HAP-1 (cell line): ENCODE results near the gene PIK3R6.

Experiments used
- DNase-seq, 2 experiments: peaks; one replicate each; pipeline ENCODE4 v3.0.0-alpha.2; 2016 to 2020; ENCODE audit warnings: low spot score in 2 of 2
- H3K27me3 ChIP-seq: fragments of 250-450 bp; sonication (Bioruptor Pico); 2 replicates; pipeline ENCODE4 v1.5.1; 2020; ENCODE audit warnings: low read depth, mild to moderate bottlenecking, moderate library complexity
- H3K36me3 ChIP-seq: fragments of 250-450 bp; sonication (Bioruptor Pico); replicated peaks from 2 replicates; pipeline ENCODE4 v1.5.1; 2020; ENCODE audit warnings: mild to moderate bottlenecking
- H3K4me1 ChIP-seq: fragments of 250-450 bp; sonication (Bioruptor Pico); 2 replicates; pipeline ENCODE4 v1.5.1; 2020; ENCODE audit warnings: mild to moderate bottlenecking
- H3K4me3 ChIP-seq: fragments of 250-450 bp; sonication (Bioruptor Pico); 2 replicates; pipeline ENCODE4 v1.5.1; 2020; ENCODE audit warnings: mild to moderate bottlenecking, moderate library complexity
- H3K9me3 ChIP-seq: fragments of 250-450 bp; sonication (Bioruptor Pico); 2 replicates; pipeline ENCODE4 v1.5.1; 2020; ENCODE audit warnings: mild to moderate bottlenecking, moderate library complexity
- in situ Hi-C: fragments of 300-500 bp; cut with MboI; formaldehyde crosslinking; loops from 3 replicates; pipeline ENCODE4 v1.14.3; 2020; ENCODE audit warnings: low sequenced_read_pairs, inconsistent platforms, mixed read lengths

The PIK3R6 gene

DNA sequence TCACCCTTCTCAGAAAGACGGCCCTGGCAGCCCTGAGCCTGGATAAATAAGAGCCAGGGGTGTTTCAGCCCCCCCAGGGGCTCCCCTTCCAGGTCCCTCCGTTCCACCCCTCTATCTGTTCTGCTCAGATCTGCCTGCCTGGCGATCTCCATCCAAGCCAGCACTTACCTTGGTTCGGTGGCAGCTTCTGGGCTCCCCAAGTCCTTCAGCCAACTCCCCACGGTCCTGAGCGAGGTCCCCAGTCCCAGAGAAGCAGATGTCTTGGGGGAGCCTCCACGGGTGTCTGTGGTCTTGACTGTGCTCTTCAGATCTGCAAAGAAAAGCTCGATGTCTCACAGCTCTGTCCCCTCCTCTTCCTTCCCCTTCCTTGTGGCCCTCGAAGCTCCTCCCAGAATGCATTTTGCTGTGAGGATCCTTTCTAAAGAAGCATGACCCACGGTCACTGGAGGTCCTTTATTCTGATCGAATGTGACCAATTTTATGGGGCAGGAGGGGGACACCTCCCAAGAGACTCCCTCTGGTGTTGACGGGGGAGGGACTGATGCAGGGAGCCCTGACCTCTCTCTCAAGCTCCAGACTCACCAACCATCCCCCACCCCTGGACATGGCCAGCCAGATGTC lies at the start of gene PIK3R6:
TSS of gene PIK3R6 (minus strand) at position 314 of the 621 bp plus-strand sequence. CDS start 17,880 bp downstream, outside the sequence.
- H3K27me3 ChIP-seq: no peaks in the 10 kb centered on the region
- in situ Hi-C loops: no loop called here
- no peaks in the 10 kb centered on the region for H3K36me3 ChIP-seq
- no peaks in the 10 kb centered on the region for H3K9me3 ChIP-seq
- H3K4me3 ChIP-seq: no peak within 1 kb of the TSS
- DNase-seq: no peak
- H3K4me1 ChIP-seq: no peaks in the 10 kb centered on the region

GRCh38 chr17:8916466-8916865 lies 49.0 kb upstream of the PIK3R6 start:
- DNase-seq: no peak
- no peaks in the 10 kb centered on the region for H3K4me1 ChIP-seq
- no peaks in the 10 kb centered on the region for H3K27me3 ChIP-seq
- in situ Hi-C loops: no loop called here
- no peak overlapping the region for H3K4me3 ChIP-seq
- no peaks in the 10 kb centered on the region for H3K36me3 ChIP-seq
- no peaks in the 10 kb centered on the region for H3K9me3 ChIP-seq

DNA sequence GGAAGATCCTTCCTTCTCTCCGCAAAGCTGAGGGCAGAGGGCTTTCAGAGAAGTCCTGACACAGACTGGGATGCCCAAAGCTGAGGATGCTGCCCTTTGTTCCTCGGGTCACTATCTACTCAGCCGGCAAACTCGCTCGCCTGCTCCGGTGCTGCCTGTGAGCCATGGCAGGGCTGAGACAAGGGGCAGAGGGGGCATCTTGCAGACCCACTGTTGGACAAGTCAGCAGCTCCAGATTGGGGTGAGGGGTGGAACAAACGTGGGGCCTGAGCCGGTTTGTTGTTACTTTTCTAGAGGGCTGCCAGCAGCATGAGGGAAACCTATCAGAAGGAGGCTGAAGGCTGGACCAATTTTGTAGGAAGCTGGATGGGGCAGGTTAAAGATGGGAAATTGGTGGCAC lies 47.1 kb upstream of the PIK3R6 start:
- Histone ChIP-seq H3K9me3 (no peaks in the 10 kb centered on the region), H3K4me1 (no peaks in the 10 kb centered on the region), H3K4me3 (no peak overlapping the region), H3K36me3 (no peaks in the 10 kb centered on the region), H3K27me3 (no peaks in the 10 kb centered on the region)
- in situ Hi-C loops: no loop called here
- DNase-seq: no peak

GRCh38 chr17:8913879-8914278 lies 46.4 kb upstream of the PIK3R6 start:
- H3K4me3 ChIP-seq: no peak overlapping the region
- no peaks in the 10 kb centered on the region for H3K36me3 ChIP-seq
- no peaks in the 10 kb centered on the region for H3K4me1 ChIP-seq
- no peaks in the 10 kb centered on the region for H3K9me3 ChIP-seq
- in situ Hi-C loops: no loop called here
- H3K27me3 ChIP-seq: no peaks in the 10 kb centered on the region
- DNase-seq: no peak

- Histone ChIP-seq H3K4me1 (no peaks in the 10 kb centered on the region), H3K36me3 (no peaks in the 10 kb centered on the region), H3K4me3 (no peak overlapping the region), H3K27me3 (no peaks in the 10 kb centered on the region), H3K9me3 (no peaks in the 10 kb centered on the region)
- in situ Hi-C loops: no loop called here
- DNase-seq: no peak
These were observed 45.6 kb upstream of the PIK3R6 start for GRCh38 chr17:8913091-8913490.

GRCh38 chr17:8912084-8912981 lies 44.9 kb upstream of the PIK3R6 start:
- Histone ChIP-seq H3K27me3 (no peaks in the 10 kb centered on the region), H3K4me3 (no peak overlapping the region), H3K4me1 (no peaks in the 10 kb centered on the region), H3K36me3 (no peaks in the 10 kb centered on the region), H3K9me3 (no peaks in the 10 kb centered on the region)
- DNase-seq: no peak
- in situ Hi-C loops: no loop called here

DNA sequence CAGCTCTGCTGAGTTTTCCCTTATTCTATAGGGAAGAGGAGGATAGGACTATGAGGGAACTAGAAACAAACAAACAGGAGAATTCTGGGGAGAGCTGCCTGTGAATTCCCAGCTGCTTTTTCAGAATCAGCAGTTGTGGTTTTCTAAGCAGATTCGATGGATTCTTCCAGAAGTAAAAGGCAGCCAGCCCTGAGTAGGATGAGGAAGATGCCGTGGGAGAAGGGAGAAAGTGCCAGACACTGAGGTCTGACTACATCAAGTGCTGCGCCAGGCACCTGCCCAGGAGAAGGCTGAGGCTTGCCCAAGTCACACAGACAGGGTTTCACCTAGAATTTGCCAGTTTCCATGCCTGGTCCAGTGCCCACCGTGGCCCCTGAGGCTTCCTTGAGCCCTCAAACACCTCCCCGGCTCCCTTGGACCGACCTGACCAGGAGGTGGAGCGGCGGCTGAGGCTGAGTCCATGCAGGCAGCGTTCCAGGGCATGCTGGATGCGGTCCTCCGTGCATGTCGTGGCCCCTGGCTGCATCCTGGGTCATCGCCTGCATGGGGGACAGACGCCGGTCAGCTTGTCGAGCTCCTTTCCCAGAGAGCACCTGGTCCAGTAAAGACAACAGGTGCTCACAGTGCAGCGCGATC lies 43.6 kb upstream of the PIK3R6 start:
- no peaks in the 10 kb centered on the region for H3K36me3 ChIP-seq
- in situ Hi-C loops: no loop called here
- H3K4me1 ChIP-seq: no peaks in the 10 kb centered on the region
- H3K27me3 ChIP-seq: no peaks in the 10 kb centered on the region
- no peak overlapping the region for H3K4me3 ChIP-seq
- H3K9me3 ChIP-seq: no peaks in the 10 kb centered on the region
- DNase-seq: no peak

GRCh38 chr17:8909586-8910270 lies 42.3 kb upstream of the PIK3R6 start:
- Histone ChIP-seq H3K4me1 (no peaks in the 10 kb centered on the region), H3K36me3 (no peaks in the 10 kb centered on the region), H3K4me3 (no peak overlapping the region), H3K27me3 (no peaks in the 10 kb centered on the region), H3K9me3 (no peaks in the 10 kb centered on the region)
- no peak for DNase-seq
- in situ Hi-C loops: no loop called here

- no peaks in the 10 kb centered on the region for H3K4me1 ChIP-seq
These were observed 37.9 kb upstream of the PIK3R6 start for GRCh38 chr17:8905331-8905730.

DNA sequence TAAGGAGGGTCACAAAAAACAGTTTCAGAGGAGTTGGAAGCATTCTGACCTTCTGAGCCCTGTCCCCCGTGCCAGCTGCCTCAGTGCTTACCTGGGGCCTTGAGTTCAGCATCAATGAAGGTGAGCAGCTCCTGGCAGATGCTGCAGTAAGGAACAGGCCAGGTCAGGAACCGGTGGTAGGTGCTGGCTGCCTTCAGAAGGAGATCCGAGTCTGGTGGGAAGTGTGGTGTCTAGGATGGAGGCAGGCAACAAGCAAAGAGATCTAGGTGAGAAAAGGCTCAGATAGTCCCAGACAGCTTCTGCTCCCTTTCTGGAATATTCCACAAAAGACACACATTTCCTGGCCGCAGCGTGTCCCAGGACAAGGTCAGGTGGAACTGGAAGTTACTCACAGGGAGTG lies 37.2 kb upstream of the PIK3R6 start:
- Histone ChIP-seq H3K36me3 (no peaks in the 10 kb centered on the region), H3K4me3 (no peak overlapping the region), H3K27me3 (no peaks in the 10 kb centered on the region), H3K9me3 (no peaks in the 10 kb centered on the region), H3K4me1 (no peaks in the 10 kb centered on the region)
- in situ Hi-C loops: no loop called here
- DNase-seq: no peak

More at GRCh38 chr17:8905331-8905730, 37.9 kb upstream of the PIK3R6 start:
- DNase-seq: no peak
- in situ Hi-C loops: no loop called here
- no peaks in the 10 kb centered on the region for H3K36me3 ChIP-seq
- no peaks in the 10 kb centered on the region for H3K27me3 ChIP-seq
- no peak overlapping the region for H3K4me3 ChIP-seq
- H3K9me3 ChIP-seq: no peaks in the 10 kb centered on the region

GRCh38 chr17:8904201-8904600 lies 36.7 kb upstream of the PIK3R6 start:
- Histone ChIP-seq H3K4me3 (no peak overlapping the region), H3K9me3 (no peaks in the 10 kb centered on the region), H3K4me1 (no peaks in the 10 kb centered on the region), H3K27me3 (no peaks in the 10 kb centered on the region), H3K36me3 (no peaks in the 10 kb centered on the region)
- no peak for DNase-seq
- in situ Hi-C loops: no loop called here

GRCh38 chr17:8900626-8901585 lies 33.4 kb upstream of the PIK3R6 start:
- no peaks in the 10 kb centered on the region for H3K4me1 ChIP-seq
- H3K27me3 ChIP-seq: no peaks in the 10 kb centered on the region
- H3K4me3 ChIP-seq: no peak overlapping the region

DNA sequence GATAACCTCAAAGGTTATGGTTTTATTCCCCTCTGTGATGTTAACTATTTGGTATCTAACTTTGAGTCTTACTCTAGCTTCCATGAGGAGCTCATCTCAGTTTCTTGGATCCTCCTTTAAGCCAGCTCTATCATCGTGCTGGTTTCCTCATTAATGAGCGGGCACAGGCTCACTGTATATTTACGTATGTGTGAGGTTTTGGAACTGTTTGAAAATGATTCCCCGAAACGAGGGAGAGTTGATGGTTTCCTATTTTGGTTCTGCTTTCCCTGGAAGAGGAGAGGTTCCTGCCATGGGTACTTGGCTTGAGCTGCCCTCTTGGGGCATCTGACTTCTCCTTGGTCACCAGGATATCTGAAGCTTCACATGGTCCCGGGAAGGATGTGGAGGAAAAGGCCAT lies 32.7 kb upstream of the PIK3R6 start:
- H3K4me3 ChIP-seq: no peak overlapping the region
- no peaks in the 10 kb centered on the region for H3K27me3 ChIP-seq
- no peaks in the 10 kb centered on the region for H3K36me3 ChIP-seq
- no peak for DNase-seq
- no peaks in the 10 kb centered on the region for H3K4me1 ChIP-seq
- in situ Hi-C loops: no loop called here
- H3K9me3 ChIP-seq: no peaks in the 10 kb centered on the region

More at GRCh38 chr17:8900626-8901585, 33.4 kb upstream of the PIK3R6 start:
- Histone ChIP-seq H3K36me3 (no peaks in the 10 kb centered on the region), H3K9me3 (no peaks in the 10 kb centered on the region)
- in situ Hi-C loops: no loop called here
- no peak for DNase-seq
